Fibroblast of peridontal ligament (primary cell): ENCODE measurements around the gene JADE1.

Experiments
- DNase-seq: peaks from one replicate; pipeline ENCODE4 v3.0.0-alpha.2; 2010; ENCODE audit errors: extremely low read depth

JADE1 gene

GRCh38 chr4:128809477-128810330, at the start of gene JADE1:
Gene JADE1 (plus strand): TSS chr4:128809700. CDS start chr4:128831759, 22,059 bp downstream.
- DNase-seq: peak; percentile 97

- no peak for DNase-seq
Observed at GRCh38 chr4:128766781-128767180, 42.7 kb upstream of the JADE1 start.

GRCh38 chr4:128768373-128768996, 41.0 kb upstream of the JADE1 start:
- DNase-seq: no peak

- no peak for DNase-seq
Observed at GRCh38 chr4:128769011-128769410, 40.5 kb upstream of the JADE1 start.

GRCh38 chr4:128770807-128771206, 38.7 kb upstream of the JADE1 start:
- peak; percentile 14 for DNase-seq

GRCh38 chr4:128775477-128775876, 34.0 kb upstream of the JADE1 start:
- no peak for DNase-seq

GRCh38 chr4:128775916-128776315, 33.6 kb upstream of the JADE1 start:
- DNase-seq: no peak

- peak; percentile 95 for DNase-seq
Observed at GRCh38 chr4:128776794-128777216, 32.7 kb upstream of the JADE1 start.

- no peak for DNase-seq
Observed at GRCh38 chr4:128780688-128781087, 28.8 kb upstream of the JADE1 start.

GRCh38 chr4:128782076-128782715, 27.3 kb upstream of the JADE1 start:
- DNase-seq: no peak

GRCh38 chr4:128782875-128783614, 26.5 kb upstream of the JADE1 start:
- peak; percentile 35 for DNase-seq

- peak; percentile 37 for DNase-seq
Observed at GRCh38 chr4:128787509-128788311, 21.8 kb upstream of the JADE1 start.

- DNase-seq: peak; percentile 37
Observed at GRCh38 chr4:128793859-128794672, 15.4 kb upstream of the JADE1 start.

- no peak for DNase-seq
Observed at GRCh38 chr4:128796934-128797333, 12.6 kb upstream of the JADE1 start.

- no peak for DNase-seq
Observed at GRCh38 chr4:128800284-128800683, 9.2 kb upstream of the JADE1 start.

- no peak for DNase-seq
Observed at GRCh38 chr4:128800701-128801284, 8.7 kb upstream of the JADE1 start.

- no peak for DNase-seq
Observed at GRCh38 chr4:128802680-128803628, 6.5 kb upstream of the JADE1 start.

GRCh38 chr4:128803783-128804182, 5.7 kb upstream of the JADE1 start:
- DNase-seq: no peak
